BJ (cell line): ENCODE data around the gene KRT86. TPM values are rescaled to one million over a fixed set of nuclear protein-coding genes. Genes with fewer than 3 reads are reported as not detected.

Experiments
- CTCF ChIA-PET: fragments of 350-600 bp; formaldehyde crosslinking; extraction: SDS; loops from one replicate; lab custom pipeline; 2021; ENCODE audit warnings: antibody characterized with exemption, inconsistent platforms; lab: Yijun Ruan, JAX
- POLR2A ChIA-PET: fragments of 300-600 bp; sonication (Branson Sonifier 250); formaldehyde crosslinking; extraction: SDS; loops from one replicate; lab custom pipeline; 2021; ENCODE audit warnings: antibody characterized with exemption; lab: Charles Lee
- DNase-seq: peaks from one replicate; pipeline ENCODE4 v3.0.0-alpha.2; 2011; ENCODE audit warnings: low read depth
- H3K27me3 ChIP-seq: 2 replicates; pipeline ENCODE4 v1.6.0; 2011; ENCODE audit warnings: low read length; ENCODE audit not compliant: control insufficient read depth, insufficient read depth
- H3K36me3 ChIP-seq: 2 replicates; pipeline ENCODE4 v1.5.1; 2011; ENCODE audit warnings: low read length; ENCODE audit not compliant: control insufficient read depth, insufficient read depth
- H3K4me3 ChIP-seq: 2 replicates; pipeline ENCODE4 v1.5.1; 2011; ENCODE audit warnings: low read depth, mild to moderate bottlenecking, control low read depth, low read length
- CTCF ChIP-seq: IDR thresholded peaks from 2 replicates; pipeline ENCODE4 v1.5.1; 2011; ENCODE audit warnings: low read depth, mild to moderate bottlenecking, control low read depth, inconsistent platforms, low read length, moderate library complexity; ENCODE audit not compliant: insufficient read depth
- polyA plus RNA-seq: library from polyadenylated mRNA; depleted of rRNA; stranded (reverse); fragments of >200 nt; gene quantifications from 2 replicates; pipeline ENCODE4 v1.2.3, GENCODE V29; 2011

Gene KRT86
- polyA plus RNA-seq, 1 experiment: 2.5 TPM

- TF ChIP-seq CTCF: no peak
- ChIA-PET CTCF (interaction anchor here (0.6 to 1.6 kb wide), 6 partner anchors 8 to 537 kb away, joined by 3 to 4 read pairs (median 3); no protein-coding TSS in a partner anchor), POLR2A (no interaction called here)
- Histone ChIP-seq H3K36me3 (no peaks in the 10 kb centered on the region), H3K4me3 (no peak overlapping the region), H3K27me3 (peaks cover 19% of the 10 kb centered on the region)
- no peak for DNase-seq
Measured at GRCh38 chr12:52347551-52348510, 73.4 kb downstream of the KRT86 start.

DNA sequence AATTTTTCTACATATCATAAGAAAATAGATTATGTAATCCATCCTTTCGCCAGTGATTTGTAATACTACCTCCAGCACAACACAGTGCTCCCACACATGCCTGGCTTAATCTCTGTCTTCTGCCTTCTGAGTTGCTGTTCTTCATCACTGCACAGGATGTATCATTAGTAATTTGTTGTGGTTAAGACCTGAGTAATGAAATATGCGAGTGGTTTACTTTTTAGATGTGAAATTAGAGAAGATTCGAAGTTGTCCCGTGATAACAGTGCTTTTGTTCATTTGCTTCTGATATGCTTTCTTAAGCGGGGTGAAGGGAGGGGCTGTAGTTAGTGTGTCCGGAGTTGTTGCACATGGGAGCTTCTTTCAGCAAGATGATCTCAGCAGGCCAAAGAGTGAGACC is 74.8 kb downstream of the KRT86 start:
- Histone ChIP-seq H3K27me3 (peaks cover 20% of the 10 kb centered on the region), H3K36me3 (no peaks in the 10 kb centered on the region), H3K4me3 (no peak overlapping the region)
- DNase-seq: no peak
- no peak for TF ChIP-seq CTCF
- ChIA-PET CTCF (interaction anchor here (0.7 to 1.3 kb wide), 2 partner anchors 12 to 21 kb away, joined by 3 to 5 read pairs; no protein-coding TSS in a partner anchor), POLR2A (no interaction called here)

- TF ChIP-seq CTCF: no peak
- Histone ChIP-seq H3K4me3 (no peak overlapping the region), H3K27me3 (peaks cover 19% of the 10 kb centered on the region), H3K36me3 (no peaks in the 10 kb centered on the region)
- no peak for DNase-seq
- ChIA-PET POLR2A (no interaction called here), CTCF (interaction anchor here (1.2 to 2.4 kb wide), 4 partner anchors 22 to 529 kb away, joined by 3 to 9 read pairs (median 5); no protein-coding TSS in a partner anchor)
Measured at GRCh38 chr12:52350021-52350620, 75.7 kb downstream of the KRT86 start.

GRCh38 chr12:52350786-52351185 is 76.3 kb downstream of the KRT86 start:
- Histone ChIP-seq H3K27me3 (peaks cover 19% of the 10 kb centered on the region), H3K4me3 (no peak overlapping the region), H3K36me3 (no peaks in the 10 kb centered on the region)
- no peak for TF ChIP-seq CTCF
- POLR2A ChIA-PET: no interaction called here
- DNase-seq: no peak
- CTCF ChIA-PET: interaction anchor here (1.2 to 2.4 kb wide), 3 partner anchors 23 to 529 kb away, joined by 3 to 9 read pairs (median 5); no protein-coding TSS in a partner anchor
